T-helper 1 cell treated with Interleukin-12 subunit alpha and Interleukin-12 subunit beta and Interleukin-4 antibody, amounts not matched to agents 30 ng/mL and 1 ng/mL, for 36 hours (primary cell): Measurements from ENCODE around the gene POLR3B. TPM values are rescaled to one million over a fixed set of nuclear protein-coding genes. Genes with fewer than 3 reads are reported as not detected.
"Not testable (repeated sequence)": the region's sequence is repeated elsewhere in the genome, so short reads cannot be mapped to it uniquely, and the experiment has no call there.

Source experiments
- intact Hi-C: fragments of 100-400 bp; cut with micrococcal nuclease; formaldehyde crosslinking; loops from one replicate; pipeline ENCODE4 v1.15.1; 2024
- total RNA-seq: library from RNA; stranded (reverse); gene quantifications from 2 replicates; pipeline ENCODE4 v1.2.3, GENCODE V29; 2022

Gene POLR3B
- total RNA-seq, 1 donor from 2014 or later = 7.9 TPM

DNA sequence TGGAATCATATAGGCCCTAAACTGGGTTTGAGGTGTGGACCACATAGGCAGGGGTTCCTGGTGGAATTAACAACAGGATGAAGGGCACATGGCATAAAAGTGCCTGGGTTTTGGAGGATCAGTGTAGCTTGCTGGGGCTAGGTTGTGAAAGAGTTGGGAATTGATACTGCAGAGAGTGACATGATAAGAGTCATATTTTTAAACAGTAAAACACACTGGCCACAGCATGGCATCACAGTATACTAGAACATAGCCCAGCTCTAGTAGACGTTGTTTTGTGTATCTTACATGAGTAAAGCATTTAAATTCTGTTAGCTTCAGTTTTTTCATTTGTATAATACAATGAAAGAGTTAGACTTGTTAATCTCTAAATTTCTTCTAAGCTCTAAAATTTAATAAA is 102.0 kb downstream of the POLR3B start:
- intact Hi-C loops = no loop called here

DNA sequence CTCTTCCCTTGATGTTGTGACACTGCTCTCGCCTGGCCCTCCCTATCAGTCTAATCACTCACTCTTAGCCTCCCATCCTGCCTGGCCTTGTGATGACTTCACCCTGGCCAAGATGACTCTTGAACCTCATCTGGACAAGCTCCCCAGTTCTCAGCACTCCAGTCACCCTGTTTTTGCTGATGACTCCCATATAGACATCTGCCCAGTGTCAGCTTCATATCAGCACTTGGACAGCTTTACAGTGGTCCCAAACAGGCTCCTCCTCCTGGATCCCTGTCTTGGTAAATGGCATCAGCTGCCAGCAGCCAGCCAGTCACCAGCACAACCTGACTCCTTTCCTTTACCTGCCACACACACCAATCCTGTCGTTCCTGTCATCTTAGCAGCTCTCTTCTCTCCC is 104.2 kb downstream of the POLR3B start:
- intact Hi-C loops = no loop called here

DNA sequence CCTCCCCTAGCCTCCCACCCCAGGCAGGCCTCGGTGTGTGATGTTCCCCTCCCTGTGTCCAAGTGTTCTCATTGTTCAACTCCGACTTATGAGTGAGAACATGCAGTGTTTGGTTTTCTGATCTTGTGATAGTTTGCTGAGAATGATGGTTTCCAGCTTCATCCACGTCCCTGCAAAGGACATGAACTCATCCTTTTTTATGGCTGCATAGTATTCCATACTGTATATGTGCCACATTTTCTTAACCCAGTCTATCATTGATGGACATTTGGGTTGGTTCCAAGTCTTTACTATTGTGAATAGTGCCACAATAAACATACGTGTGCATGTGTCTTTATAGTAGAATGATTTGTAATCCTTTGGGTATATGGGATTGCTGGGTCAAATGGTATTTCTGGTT is 108.1 kb downstream of the POLR3B start:
- intact Hi-C loops = not testable (repeated sequence)

DNA sequence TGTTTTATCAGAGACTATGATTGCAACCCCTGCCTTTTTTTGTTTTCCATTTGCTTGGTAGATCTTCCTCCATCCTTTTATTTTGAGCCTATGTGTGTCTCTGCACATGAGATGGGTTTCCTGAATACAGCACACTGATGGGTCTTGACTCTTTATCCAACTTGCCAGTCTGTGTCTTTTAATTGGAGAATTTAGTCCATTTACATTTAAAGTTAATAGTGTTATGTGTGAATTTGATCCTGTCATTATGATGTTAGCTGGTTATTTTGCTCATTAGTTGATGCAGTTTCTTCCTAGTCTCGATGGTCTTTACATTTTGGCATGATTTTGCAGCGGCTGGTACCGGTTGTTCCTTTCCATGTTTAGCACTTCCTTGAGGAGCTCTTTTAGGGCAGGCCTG is 118.1 kb downstream of the POLR3B start:
- intact Hi-C loops = not testable (repeated sequence)

DNA sequence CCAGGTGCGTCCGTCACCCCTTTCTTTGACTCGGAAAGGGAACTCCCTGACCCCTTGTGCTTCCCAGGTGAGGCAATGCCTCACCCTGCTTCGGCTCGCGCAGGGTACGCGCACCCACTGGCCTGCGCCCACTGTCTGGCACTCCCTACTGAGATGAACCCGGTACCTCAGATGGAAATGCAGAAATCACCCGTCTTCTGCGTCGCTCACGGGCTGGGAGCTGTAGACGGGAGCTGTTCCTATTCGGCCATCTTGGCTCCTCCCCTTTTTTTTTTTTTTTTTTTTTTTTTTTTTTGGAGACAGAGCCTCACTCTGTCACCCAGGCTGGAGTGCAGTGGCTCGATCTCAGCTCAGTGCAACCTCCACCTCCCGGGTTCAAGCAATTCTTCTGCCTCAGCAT is 120.1 kb downstream of the POLR3B start:
- intact Hi-C loops = not testable (repeated sequence)

DNA sequence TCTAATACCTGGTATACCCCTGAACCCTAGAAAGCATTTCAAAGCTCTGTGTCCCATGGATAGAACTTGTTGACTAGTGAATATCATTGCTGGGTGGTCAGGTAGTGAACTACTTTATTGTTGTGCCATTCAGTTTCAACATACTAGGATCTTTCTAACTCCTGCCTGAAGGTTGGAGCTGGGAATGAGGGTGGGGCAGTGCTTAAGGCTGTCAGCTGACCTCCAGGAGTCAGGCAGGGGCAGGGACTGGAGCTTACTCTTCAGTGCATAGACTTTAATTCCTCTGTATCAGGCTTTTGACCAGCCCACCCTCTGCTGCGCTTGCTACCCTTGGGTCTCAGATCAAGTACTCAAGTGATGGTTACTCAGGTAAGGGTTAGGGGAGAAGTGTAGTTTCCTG is 122.7 kb downstream of the POLR3B start:
- intact Hi-C loops = no loop called here

DNA sequence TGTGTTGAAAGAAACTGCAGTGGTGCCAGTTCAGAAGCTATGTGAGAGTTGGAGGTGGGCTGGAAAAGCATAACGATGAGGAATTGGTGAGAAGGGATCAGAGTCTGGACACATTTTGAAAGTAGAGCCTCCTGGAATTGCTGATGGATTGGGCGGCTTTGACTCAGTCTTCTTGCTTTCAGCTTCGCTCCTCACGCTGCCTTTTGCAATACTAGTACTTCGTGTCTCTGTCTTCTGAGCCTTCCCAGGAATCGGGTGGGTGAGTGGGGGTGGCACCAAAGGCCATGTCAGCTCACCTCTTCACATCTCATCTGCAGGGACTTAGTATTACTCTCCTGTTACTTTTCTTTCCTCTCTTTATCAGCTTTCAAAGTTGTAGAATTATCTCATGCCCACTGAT is 123.7 kb downstream of the POLR3B start:
- intact Hi-C loops = no loop called here

DNA sequence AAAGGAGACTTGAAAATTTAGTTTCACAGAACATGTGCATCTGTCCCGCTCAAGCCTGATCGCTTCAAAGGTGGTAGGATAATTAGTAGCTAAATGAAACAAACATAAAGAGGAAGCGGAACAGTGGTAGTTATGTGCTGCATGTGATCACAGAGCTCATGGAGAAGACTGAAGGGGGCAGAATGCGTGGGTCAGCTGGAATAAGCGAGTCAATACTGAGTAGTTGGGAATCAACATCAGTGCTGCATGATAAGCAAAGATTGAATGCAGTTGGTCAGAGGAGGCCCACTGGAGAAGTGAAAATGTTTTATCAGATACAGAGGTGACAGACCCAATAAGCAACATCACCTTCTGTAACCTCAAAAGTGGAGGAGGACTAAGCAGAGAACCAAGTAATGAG is 130.1 kb downstream of the POLR3B start:
- intact Hi-C loops = no loop called here

DNA sequence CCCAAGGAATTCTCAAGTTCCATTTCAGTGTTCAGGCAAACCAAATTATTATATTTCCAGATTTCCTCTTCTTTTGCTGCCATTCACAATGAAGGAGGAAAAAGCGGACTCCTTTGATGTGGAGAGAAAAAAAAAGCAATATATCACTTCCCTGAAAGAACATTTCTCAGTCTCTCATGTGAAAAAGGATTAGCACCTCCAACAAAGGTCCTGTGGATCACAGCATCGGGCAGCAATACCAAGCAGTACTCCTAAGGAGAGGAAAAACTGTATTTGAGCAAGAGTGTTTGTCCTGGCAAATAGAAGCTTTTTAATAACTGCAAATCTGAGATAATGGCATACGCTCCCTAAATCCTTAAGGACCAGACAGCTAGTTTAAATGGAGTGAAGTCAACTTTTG is 131.3 kb downstream of the POLR3B start:
- intact Hi-C loops = no loop called here

DNA sequence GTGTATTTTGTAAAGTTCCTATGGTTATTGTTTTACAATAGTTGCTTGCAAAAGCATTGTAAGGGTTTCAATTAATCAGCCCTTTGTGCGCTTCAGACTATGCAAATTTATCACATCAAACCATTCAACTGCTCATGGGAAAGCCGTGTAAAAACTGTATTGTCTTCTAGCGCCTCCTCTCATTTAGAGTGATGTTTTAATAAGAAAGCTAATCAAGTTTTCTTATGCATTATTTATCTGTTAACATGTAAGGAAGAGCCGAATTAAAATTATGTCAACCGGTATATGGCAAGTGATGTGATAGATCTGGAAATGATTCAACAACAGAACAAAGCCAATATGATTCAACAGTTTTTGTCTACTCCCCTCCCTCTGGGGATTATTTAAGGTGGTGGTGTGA is 132.7 kb downstream of the POLR3B start:
- intact Hi-C loops = no loop called here

DNA sequence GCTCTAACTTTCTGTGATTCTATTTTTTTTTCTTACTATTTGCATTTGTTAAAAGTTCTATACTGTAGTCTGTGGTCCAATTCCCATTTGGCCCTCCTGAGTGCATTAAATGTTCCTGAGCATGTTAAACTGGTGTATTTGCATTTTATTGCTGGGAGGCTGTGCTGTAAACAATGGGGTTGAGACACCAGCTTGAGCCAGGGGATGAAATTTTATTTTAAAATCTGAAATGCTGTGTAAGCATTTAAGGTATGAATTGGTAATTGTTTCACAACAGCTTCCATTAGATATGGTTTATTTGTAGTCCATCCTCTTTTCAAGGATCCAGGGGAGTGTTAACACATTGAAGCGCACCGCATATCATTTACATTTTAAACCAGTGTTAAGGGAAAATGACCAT is 135.3 kb downstream of the POLR3B start:
- intact Hi-C loops = no loop called here

DNA sequence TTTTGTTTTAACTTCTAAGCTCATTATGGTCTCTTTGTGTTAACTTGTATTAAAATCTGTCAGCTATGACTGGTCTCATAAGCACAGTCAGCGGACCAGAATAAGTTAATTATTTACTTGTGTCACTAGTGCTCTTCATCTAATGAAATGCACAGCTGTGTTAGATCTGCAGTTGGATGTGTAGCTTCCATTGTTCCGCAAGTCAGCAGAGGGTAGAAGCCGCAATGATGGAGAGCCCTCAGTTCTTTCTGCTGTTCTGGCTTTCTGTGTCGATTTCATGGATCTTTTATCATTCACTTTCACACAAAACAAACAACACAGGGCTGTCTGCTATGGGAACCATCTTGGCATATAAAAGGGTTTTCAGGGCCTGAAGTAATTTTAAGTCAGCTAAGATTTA is 136.0 kb downstream of the POLR3B start:
- intact Hi-C loops = no loop called here

DNA sequence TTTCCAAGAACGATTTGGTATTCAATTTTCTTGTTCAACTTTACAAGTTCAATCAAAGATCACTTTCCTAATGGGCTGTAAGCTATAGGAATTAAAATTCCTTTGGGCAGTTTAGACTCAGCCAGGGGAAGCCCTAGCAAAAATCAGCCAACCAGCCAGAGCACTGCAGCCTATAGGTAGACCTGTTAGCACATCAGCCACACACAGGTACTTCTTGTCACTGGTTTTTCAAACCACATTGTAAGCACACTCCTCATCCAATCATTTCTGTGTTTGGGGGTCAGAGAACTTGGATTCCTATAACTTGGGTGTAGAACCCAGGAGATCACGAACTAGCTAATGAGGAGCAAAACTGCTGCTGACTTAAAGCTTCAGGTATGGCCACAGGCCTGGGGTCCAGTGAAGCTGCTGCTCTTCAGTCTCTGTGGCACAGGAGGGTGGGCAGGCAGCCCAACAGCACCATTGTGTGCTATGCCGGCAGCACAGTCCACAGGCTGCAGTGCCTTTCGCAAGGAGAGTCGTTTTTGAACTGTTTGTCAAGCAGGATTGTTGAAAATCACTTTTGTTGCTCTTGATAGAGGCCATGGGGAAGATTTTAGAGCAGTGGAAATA is 137.9 kb downstream of the POLR3B start:
- intact Hi-C loops = no loop called here

DNA sequence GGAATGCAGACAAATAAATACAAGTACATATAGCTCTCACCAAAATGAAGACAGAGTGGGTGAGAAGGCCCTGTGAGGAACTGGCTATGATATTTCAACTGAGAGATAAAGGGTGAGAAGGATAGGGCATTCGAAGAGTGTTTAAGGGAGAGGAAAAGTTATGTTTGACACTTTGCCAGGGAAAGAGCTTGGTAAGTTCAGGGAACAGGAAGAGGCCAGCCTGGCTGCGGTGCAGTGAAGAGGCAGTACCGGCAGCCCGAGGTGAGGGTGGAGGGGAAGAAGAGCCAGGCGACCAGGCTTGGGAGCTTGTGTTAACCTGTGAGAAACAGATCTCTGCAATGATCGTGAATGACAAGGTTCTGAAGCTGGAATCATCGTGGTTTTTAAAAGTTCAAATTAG is 140.5 kb downstream of the POLR3B start:
- intact Hi-C loops = no loop called here

DNA sequence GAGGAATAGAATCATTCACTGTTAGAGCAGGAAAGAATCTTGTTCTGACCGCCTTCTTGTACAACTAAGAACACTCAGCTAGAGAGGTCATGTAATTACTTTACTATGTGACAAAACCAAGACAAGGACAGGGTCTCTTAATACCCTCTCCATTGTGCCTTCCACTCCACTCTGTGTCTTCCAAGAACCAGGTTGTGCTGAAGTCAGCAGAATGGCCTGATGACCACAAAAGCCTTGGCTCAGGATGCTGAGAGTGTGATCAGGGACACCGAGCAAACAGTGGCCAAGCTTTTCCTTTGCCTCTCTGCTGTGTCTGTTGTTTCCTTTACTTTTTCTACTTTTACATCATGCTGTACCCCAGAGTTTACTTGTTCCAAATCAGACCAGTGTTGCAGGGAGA is 142.1 kb downstream of the POLR3B start:
- intact Hi-C loops = no loop called here

DNA sequence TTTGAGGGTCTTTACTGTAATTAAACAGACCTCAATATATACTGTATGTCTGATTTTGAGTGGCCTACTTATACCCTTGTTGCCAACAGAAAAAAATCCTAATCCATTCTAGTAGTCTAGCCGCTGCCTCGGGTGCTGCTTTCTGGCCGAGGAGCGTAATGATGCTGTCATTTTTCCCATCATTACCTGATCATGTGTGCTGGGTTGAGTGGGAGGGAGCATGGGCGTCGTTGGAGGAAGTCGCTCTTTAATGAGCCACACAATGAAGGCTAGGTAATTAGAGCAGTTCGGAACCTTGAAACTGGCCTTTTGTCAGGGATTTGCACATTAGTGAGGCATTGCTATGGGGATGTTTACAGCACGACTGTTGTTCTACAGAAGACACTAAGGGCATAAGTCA is 149.1 kb downstream of the POLR3B start:
- intact Hi-C loops = no loop called here

DNA sequence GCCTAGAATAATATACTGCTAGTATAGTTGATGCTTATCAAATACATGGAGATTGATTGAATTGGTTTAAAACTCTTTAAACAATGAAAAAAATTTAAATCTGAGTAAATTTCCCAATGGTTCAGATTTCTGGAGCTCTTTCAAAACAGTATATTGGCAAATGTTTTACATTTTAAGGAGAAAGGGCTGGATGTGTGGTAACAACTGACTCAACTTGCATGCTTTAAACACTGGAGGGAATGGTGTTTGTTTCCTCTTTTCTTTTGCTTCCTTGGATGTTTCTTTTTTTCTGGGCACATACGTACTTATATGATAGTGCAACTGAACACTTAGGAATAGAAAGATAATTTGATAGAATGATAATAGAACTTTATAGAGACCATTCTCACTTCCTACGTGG is 151.4 kb downstream of the POLR3B start:
- intact Hi-C loops = no loop called here

DNA sequence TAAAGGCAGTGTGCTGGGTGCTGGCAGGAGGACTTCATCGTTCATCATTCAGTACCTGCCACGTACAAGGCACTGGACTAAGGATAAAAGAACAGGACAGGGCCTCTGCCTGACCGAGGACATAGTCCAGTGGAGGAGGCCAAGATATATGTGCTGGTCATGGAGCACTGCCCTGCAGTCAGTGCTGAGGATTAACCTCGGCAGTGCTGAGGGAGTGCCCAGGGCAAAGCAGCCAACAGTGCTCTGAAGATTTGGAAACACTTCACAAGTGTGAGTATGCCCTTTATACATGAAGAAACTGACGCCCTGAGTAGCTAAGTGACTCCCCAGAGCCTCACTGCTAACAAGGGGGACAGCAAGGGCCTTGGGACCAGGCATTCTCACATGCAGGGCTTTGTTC is 153.8 kb downstream of the POLR3B start:
- intact Hi-C loops = no loop called here

DNA sequence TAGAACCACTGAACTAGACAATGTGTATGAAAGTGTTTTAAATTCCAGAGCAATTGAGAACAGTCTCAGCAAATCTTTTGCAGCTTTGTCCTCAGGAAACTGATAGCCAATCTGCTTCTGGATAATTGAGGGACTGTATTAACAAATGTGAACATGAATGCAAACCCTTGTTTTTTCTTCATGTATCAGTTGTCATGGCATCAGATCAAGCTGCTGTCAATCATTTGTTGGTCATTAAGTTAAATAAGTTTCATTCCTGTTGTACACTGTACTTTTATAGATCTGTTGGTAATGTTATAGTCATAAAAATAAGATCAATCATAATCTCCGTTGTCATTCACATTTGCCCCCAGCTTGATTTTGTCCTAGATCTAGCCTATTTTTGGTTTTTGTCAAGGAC is 159.8 kb downstream of the POLR3B start:
- intact Hi-C loops = no loop called here

DNA sequence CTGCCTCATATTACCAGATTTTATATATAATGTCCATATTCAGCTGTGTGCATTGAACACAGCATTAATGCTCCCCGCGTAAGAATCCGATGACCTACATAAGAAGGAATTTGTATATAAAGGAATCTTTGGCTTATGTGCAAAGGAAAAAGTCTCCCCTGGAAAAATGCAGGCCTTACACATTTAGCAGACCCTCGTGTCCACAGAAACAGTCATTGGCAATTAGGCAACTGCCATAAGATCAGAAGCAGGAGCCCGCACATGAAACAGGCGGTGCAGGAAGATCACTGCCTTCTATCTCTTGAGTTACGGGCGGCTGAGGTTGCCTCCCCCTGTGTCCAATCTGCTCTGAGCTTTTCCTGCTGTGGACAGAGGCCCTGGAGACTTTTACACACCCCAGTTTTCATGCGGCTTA is 162.1 kb downstream of the POLR3B start:
- intact Hi-C loops = no loop called here

DNA sequence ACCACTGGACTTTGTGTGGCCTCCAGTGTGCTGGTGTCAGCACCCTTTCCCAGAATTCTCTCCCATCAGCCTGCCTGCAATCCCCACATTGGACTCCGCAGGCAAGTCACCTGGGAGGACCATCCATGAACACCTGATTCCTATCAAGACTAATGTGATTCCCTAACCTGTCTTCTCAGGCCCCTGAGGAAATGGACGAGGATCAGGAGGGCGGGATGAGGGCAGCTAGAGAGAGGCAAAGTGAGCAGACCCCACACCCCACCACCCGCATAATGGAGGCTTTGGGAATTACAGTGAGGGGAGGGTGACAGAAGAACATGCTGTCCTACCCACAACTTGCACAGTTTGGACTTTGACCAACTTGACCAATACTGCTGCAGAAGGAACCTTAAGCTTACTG is 164.4 kb downstream of the POLR3B start:
- intact Hi-C loops = no loop called here

DNA sequence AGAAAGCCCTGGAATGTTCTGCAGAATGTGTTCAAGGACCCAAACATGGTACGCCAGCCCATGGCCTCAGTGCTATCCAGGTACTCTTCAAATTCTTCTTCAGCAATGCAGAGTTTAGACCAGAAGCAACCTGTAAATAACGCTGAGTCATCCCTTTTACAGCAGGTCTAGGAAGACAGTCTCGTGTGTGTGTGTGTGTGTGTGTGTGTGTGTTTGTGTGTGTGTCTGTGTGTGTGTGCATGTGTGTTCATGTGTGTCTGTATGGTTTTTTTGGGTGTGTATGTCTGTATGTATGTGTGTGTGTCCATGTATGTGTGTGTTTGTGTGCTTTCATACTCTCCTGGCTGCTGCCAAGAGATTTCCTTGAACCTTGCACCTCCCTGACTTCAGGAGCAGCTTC is 165.2 kb downstream of the POLR3B start:
- intact Hi-C loops = no loop called here

DNA sequence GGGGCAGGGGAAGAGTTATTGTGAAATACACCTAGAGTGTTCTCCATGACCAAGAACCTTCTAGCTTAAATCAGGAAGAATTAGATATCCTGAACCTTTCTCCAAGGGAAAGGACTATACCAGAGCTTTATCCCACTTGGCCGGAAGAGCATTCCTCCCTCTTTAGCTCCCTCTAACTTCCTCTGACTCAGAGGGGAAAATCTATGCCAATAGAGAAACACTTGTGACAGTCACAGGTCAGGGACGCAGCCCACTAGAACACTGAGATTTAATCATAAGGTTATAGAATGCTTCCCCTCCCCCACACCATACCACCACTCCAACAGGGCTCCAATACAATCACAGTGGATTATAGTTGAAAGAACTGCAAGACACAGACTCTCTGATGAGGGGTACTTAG is 169.8 kb downstream of the POLR3B start:
- intact Hi-C loops = no loop called here

DNA sequence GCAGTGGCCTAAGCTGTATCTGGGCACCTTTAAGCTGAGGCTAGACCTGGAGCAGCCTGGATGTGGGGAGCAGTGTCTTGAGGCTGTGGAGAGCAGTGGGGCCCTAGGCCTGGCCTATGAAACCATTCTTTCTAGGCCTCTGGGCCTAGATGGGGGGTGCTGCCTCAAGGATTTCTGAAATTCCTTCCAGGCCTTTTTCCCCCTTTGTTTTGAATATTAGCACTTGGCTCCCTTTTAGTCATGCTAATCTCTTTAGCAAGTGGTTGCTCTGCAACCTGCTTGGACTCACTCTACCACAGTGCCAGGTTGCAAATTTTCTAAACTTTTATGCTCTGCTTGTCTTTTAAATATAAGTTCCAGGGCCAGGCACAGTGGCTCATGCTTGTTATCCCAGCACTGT is 183.7 kb downstream of the POLR3B start:
- intact Hi-C loops = no loop called here
